Brain microvascular endothelial cell (primary cell): Measurements from ENCODE around the gene PUS7L.

ENCODE experiments used
- DNase-seq: peaks from one replicate; pipeline ENCODE4 v3.0.0-alpha.2; 2020
- H3K27ac ChIP-seq: fragments of 250-450 bp; sonication (Bioruptor Pico); 2 replicates; pipeline ENCODE4 v1.5.1; 2020; ENCODE audit warnings: mild to moderate bottlenecking, moderate library complexity
- H3K27me3 ChIP-seq: fragments of 250-450 bp; sonication (Bioruptor Pico); replicated peaks from 2 replicates; pipeline ENCODE4 v1.5.1; 2020; ENCODE audit warnings: mild to moderate bottlenecking
- H3K36me3 ChIP-seq: fragments of 250-450 bp; sonication (Bioruptor Pico); replicated peaks from 2 replicates; pipeline ENCODE4 v1.5.1; 2020; ENCODE audit warnings: mild to moderate bottlenecking
- H3K4me3 ChIP-seq: 2 replicates; pipeline ENCODE4 v1.5.1; 2011; ENCODE audit warnings: low read depth, mild to moderate bottlenecking, control low read depth, low read length, moderate library complexity
- in situ Hi-C: cut with HindIII; loops from 2 replicates; pipeline ENCODE4 v1.10.0; 2017; ENCODE audit warnings: low sequenced_read_pairs, low pct_ligation_motif_present
- TF ChIP-seq, protein P1 (sequence below): IDR thresholded peaks from 2 replicates; pipeline ENCODE4 v1.5.1; 2011; ENCODE audit warnings: low read depth, mild to moderate bottlenecking, moderate library complexity, low read length, control low read depth, inconsistent platforms; ENCODE audit errors: missing control alignments

PUS7L gene

DNA sequence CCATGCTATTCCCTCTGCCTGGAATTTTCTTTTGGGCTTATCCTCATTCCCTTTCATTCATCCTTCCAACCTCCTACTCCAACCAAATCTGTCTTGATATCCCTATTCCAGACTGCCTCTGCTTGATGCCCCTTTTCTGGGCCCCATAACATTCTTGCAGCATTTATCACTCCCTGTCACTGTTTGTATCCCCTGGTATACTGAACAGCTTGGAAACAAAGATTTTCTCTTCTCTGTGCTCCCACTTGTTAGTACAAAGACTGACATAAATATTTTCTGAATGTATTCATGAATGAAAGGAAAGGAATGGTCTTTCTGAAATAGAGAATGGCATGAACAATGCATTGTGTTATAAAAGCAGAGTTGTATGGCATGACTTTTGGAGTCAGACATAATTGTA is 7.7 kb upstream of the PUS7L start:
- Histone ChIP-seq H3K36me3 (peaks cover 4% of the 10 kb centered on the region), H3K4me3 (no peak overlapping the region), H3K27ac (no peak overlapping the region), H3K27me3 (no peaks in the 10 kb centered on the region)
- peak; percentile 44 for DNase-seq
- TF ChIP-seq, protein P1, sequence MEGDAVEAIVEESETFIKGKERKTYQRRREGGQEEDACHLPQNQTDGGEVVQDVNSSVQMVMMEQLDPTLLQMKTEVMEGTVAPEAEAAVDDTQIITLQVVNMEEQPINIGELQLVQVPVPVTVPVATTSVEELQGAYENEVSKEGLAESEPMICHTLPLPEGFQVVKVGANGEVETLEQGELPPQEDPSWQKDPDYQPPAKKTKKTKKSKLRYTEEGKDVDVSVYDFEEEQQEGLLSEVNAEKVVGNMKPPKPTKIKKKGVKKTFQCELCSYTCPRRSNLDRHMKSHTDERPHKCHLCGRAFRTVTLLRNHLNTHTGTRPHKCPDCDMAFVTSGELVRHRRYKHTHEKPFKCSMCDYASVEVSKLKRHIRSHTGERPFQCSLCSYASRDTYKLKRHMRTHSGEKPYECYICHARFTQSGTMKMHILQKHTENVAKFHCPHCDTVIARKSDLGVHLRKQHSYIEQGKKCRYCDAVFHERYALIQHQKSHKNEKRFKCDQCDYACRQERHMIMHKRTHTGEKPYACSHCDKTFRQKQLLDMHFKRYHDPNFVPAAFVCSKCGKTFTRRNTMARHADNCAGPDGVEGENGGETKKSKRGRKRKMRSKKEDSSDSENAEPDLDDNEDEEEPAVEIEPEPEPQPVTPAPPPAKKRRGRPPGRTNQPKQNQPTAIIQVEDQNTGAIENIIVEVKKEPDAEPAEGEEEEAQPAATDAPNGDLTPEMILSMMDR: no peak
- in situ Hi-C loops: no loop called here

DNA sequence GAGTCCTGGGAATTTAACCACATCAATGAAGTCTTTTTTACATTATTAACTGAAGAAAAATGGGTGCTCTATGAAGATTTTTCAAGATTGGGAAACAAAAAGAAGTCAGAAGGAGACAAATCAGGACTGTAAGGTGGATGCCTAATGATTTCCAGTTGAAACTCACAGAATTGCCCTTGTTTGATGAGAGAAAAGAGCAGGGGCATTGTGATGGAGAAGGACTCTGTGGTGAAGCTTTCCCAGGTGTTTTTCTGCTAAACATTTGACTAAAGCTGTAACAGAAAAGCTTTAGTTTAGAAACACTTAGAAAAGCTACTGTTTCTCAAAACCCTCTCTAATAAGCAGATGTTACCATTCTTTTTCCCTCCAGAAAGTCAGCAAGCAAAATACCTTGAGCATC is 5.9 kb upstream of the PUS7L start:
- TF ChIP-seq, protein P1: no peak

DNA sequence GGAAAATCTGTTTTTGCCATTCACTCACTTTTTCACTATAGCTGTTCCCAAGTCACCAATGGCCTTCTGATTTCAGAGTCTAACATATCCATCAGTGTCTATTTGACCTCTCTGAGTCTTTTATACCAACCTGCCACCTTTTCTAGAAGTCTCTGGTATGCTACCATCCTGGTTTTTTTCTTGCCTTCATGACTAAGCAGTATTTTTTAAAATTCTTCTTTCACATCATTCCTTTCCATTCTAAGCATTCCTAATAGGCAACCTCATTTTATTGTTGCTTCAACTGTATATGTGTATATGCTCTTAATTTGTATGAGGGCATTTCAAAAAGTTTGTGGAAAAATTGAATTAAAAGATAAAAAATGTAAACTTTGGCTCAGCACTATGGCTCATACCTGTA is 5.2 kb upstream of the PUS7L start:
- Histone ChIP-seq H3K36me3 (peaks cover 2% of the 10 kb centered on the region), H3K27me3 (no peaks in the 10 kb centered on the region), H3K4me3 (no peak overlapping the region), H3K27ac (no peak overlapping the region)
- TF ChIP-seq, protein P1: no peak
- no peak for DNase-seq
- in situ Hi-C loops: no loop called here

More for the DNA sequence above, 5.9 kb upstream of the PUS7L start:
- in situ Hi-C loops: no loop called here
- peaks cover 2% of the 10 kb centered on the region for H3K36me3 ChIP-seq
- no peaks in the 10 kb centered on the region for H3K27me3 ChIP-seq
- H3K4me3 ChIP-seq: no peak overlapping the region
- DNase-seq: no peak
- H3K27ac ChIP-seq: no peak overlapping the region

DNA sequence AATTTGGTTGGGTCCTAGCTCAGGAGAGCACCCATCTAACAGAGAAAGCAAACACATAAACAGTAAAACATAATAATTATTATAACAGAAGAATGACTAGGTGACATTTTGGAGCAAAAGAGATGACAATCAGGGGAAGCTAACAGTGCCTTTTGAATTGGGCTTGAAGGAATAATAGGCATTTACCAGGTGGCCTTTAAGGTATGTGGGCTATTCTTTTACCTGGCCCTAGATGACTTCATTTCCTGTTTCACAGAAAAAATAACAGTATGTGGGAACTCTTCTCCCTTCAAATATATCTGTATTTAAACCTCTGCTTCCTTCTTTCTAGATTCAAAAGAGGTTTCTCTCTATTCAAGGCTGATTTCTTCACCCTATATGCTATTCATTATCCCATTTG is 4.0 kb upstream of the PUS7L start:
- TF ChIP-seq, protein P1: no peak
- H3K4me3 ChIP-seq: no peak overlapping the region
- H3K36me3 ChIP-seq: no peaks in the 10 kb centered on the region
- H3K27ac ChIP-seq: no peak overlapping the region
- no peak for DNase-seq
- in situ Hi-C loops: no loop called here
- no peaks in the 10 kb centered on the region for H3K27me3 ChIP-seq

DNA sequence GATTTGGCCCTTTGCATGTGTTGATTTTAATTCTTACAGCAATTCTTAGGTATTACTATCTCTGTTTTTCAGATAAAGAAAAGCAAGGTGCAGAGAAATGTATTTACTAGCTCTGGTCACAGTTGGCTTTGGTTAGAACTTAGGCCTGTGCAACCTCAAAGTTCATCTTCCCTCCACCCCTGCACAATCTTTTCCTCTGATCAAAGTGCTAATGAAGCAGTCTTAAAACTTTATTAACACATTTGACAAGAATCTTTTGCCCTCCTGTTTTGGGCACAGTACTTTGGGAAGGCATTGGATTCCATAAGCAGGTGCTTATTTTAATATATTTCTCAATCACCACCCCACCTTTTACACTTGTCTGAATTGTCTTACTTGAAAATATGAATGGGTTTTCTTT is 2.9 kb upstream of the PUS7L start:
- H3K27ac ChIP-seq: no peak overlapping the region
- in situ Hi-C loops: no loop called here
- TF ChIP-seq, protein P1: no peak
- no peaks in the 10 kb centered on the region for H3K36me3 ChIP-seq
- DNase-seq: no peak
- H3K27me3 ChIP-seq: no peaks in the 10 kb centered on the region
- H3K4me3 ChIP-seq: no peak overlapping the region

DNA sequence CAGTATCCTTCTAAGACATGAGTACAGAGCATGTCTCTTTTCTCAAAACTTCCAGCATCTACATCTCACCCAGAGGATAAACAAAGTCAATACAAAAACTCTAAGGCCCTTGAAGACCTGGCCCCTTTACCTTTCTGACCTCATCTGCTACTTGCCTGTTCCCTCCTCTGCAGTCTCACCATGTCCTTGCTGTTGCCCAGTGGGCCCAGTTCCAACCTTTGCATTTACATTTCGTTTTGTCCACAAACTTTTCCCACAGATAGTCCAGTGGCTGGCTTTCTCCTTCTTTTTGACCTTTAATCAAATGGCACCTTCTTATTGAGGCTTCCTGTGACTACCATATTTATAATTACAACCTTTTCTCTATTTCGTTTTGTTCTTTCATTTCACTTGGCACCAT is 1.8 kb upstream of the PUS7L start:
- no peak for DNase-seq
- no peaks in the 10 kb centered on the region for H3K27me3 ChIP-seq
- no peak overlapping the region for H3K27ac ChIP-seq
- TF ChIP-seq, protein P1: no peak
- in situ Hi-C loops: no loop called here
- H3K4me3 ChIP-seq: no peak overlapping the region
- H3K36me3 ChIP-seq: no peaks in the 10 kb centered on the region
